Measurements from ENCODE around the gene UBXN10. TPM values are rescaled to one million over a fixed set of nuclear protein-coding genes. Genes with fewer than 3 reads are reported as not detected.

UBXN10 gene
- polyA plus RNA-seq, 1 donor (not counting 4 experiments of a cell fraction or from before 2014, with no cell fraction given), result 0.05 TPM

GRCh38 chr1:20210736-20211460, 25.0 kb downstream of the UBXN10 start:
- Histone ChIP-seq H3K9ac (ENCODE audit: control insufficient read depth, extremely low read depth, insufficient read depth, low read length) (no peak overlapping the region), H3K4me2 (ENCODE audit: control insufficient read depth, extremely low read depth, insufficient read depth, low read depth, low read length) (peak overlapping the region; percentile 63), H2AFZ (ENCODE audit: control insufficient read depth, low read length) (no peak overlapping the region), H3K36me3 (ENCODE audit: control insufficient read depth in 2 of 2, extremely low read depth in 1 of 2, insufficient read depth in 2 of 2, low read length in 2 of 2) (no peaks in the 10 kb centered on the region), H3K27me3 (ENCODE audit: control insufficient read depth, extremely low read depth, insufficient read depth, low read length) (no peaks in the 10 kb centered on the region), H3K4me1 (ENCODE audit: control insufficient read depth, extremely low read depth, insufficient read depth, low read length) (peaks cover 26% of the 10 kb centered on the region), H3K79me2 (ENCODE audit: control insufficient read depth, insufficient read depth, low read length) (no peaks in the 10 kb centered on the region), H4K20me1 (ENCODE audit: control insufficient read depth, extremely low read depth, insufficient read depth, low read length) (no peaks in the 10 kb centered on the region), H3K9me3 (ENCODE audit: control insufficient read depth, low read depth, low read length) (no peaks in the 10 kb centered on the region), H3K4me3 (ENCODE audit: control insufficient read depth in 2 of 3, extremely low read depth in 1 of 3, insufficient read depth in 2 of 3, low read depth in 1 of 3, low read length in 3 of 3) (no peak overlapping the region), H3K27ac (ENCODE audit: control insufficient read depth, insufficient read depth, low read length) (no peak overlapping the region), H3K9me1 (ENCODE audit: control insufficient read depth, extremely low read depth, insufficient read depth, low read length) (no peaks in the 10 kb centered on the region)
- DNase-seq (ENCODE audit: low read depth, low spot score), result no peak
- TF ChIP-seq, protein P1, sequence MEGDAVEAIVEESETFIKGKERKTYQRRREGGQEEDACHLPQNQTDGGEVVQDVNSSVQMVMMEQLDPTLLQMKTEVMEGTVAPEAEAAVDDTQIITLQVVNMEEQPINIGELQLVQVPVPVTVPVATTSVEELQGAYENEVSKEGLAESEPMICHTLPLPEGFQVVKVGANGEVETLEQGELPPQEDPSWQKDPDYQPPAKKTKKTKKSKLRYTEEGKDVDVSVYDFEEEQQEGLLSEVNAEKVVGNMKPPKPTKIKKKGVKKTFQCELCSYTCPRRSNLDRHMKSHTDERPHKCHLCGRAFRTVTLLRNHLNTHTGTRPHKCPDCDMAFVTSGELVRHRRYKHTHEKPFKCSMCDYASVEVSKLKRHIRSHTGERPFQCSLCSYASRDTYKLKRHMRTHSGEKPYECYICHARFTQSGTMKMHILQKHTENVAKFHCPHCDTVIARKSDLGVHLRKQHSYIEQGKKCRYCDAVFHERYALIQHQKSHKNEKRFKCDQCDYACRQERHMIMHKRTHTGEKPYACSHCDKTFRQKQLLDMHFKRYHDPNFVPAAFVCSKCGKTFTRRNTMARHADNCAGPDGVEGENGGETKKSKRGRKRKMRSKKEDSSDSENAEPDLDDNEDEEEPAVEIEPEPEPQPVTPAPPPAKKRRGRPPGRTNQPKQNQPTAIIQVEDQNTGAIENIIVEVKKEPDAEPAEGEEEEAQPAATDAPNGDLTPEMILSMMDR (optimal IDR thresholded peaks at IDR 0.05 in 1 of 3, IDR thresholded peaks at IDR 0.05 in 1 of 3, conservative IDR thresholded peaks at IDR 0.05 in 1 of 3; ENCODE audit: extremely low read depth in 1 of 3, insufficient read depth in 2 of 3, low read length in 3 of 3), result no peak
- no peak for TF ChIP-seq EZH2 (IDR thresholded peaks at IDR 0.05; ENCODE audit: low read length)
- dilution Hi-C loops (cut with MboI; ENCODE audit: extremely low pct_ligation_motif_present, low sequenced_read_pairs), result no loop called here
- FAIRE-seq, result peak; percentile 29

GRCh38 chr1:20211511-20211931, 25.6 kb downstream of the UBXN10 start:
- DNase-seq (ENCODE audit: low read depth, low spot score) (peak; percentile 80), FAIRE-seq (peak; percentile 92)
- Histone ChIP-seq H3K9me1 (ENCODE audit: control insufficient read depth, extremely low read depth, insufficient read depth, low read length) (no peaks in the 10 kb centered on the region), H3K36me3 (ENCODE audit: control insufficient read depth in 2 of 2, extremely low read depth in 1 of 2, insufficient read depth in 2 of 2, low read length in 2 of 2) (no peaks in the 10 kb centered on the region), H3K4me1 (ENCODE audit: control insufficient read depth, extremely low read depth, insufficient read depth, low read length) (peaks cover 26% of the 10 kb centered on the region), H4K20me1 (ENCODE audit: control insufficient read depth, extremely low read depth, insufficient read depth, low read length) (no peaks in the 10 kb centered on the region), H3K27me3 (ENCODE audit: control insufficient read depth, extremely low read depth, insufficient read depth, low read length) (no peaks in the 10 kb centered on the region), H3K79me2 (ENCODE audit: control insufficient read depth, insufficient read depth, low read length) (no peaks in the 10 kb centered on the region), H3K9me3 (ENCODE audit: control insufficient read depth, low read depth, low read length) (no peaks in the 10 kb centered on the region), H3K4me2 (ENCODE audit: control insufficient read depth, extremely low read depth, insufficient read depth, low read depth, low read length) (peak overlapping the region; percentile 63), H3K9ac (ENCODE audit: control insufficient read depth, extremely low read depth, insufficient read depth, low read length) (no peak overlapping the region), H2AFZ (ENCODE audit: control insufficient read depth, low read length) (no peak overlapping the region), H3K27ac (ENCODE audit: control insufficient read depth, insufficient read depth, low read length) (peak overlapping the region; percentile 23), H3K4me3 (ENCODE audit: control insufficient read depth in 2 of 3, extremely low read depth in 1 of 3, insufficient read depth in 2 of 3, low read depth in 1 of 3, low read length in 3 of 3) (no peak overlapping the region)
- dilution Hi-C loops (cut with MboI; ENCODE audit: extremely low pct_ligation_motif_present, low sequenced_read_pairs), result no loop called here
- no peak for TF ChIP-seq EZH2 (IDR thresholded peaks at IDR 0.05; ENCODE audit: low read length)
- TF ChIP-seq, protein P1 (optimal IDR thresholded peaks at IDR 0.05 in 1 of 3, IDR thresholded peaks at IDR 0.05 in 1 of 3, conservative IDR thresholded peaks at IDR 0.05 in 1 of 3; ENCODE audit: extremely low read depth in 1 of 3, insufficient read depth in 2 of 3, low read length in 3 of 3), result no peak
